Measurements from ENCODE around the gene TMA7B.

GRCh38 chr22:39965748-39966147 is 5.6 kb downstream of the TMA7B start:
- TF ChIP-seq, protein P1, sequence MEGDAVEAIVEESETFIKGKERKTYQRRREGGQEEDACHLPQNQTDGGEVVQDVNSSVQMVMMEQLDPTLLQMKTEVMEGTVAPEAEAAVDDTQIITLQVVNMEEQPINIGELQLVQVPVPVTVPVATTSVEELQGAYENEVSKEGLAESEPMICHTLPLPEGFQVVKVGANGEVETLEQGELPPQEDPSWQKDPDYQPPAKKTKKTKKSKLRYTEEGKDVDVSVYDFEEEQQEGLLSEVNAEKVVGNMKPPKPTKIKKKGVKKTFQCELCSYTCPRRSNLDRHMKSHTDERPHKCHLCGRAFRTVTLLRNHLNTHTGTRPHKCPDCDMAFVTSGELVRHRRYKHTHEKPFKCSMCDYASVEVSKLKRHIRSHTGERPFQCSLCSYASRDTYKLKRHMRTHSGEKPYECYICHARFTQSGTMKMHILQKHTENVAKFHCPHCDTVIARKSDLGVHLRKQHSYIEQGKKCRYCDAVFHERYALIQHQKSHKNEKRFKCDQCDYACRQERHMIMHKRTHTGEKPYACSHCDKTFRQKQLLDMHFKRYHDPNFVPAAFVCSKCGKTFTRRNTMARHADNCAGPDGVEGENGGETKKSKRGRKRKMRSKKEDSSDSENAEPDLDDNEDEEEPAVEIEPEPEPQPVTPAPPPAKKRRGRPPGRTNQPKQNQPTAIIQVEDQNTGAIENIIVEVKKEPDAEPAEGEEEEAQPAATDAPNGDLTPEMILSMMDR (IDR thresholded peaks at IDR 0.05), result no peak
- TF ChIP-seq POLR2A (IDR thresholded peaks at IDR 0.05), result no peak
